HepG2 (cell line): ENCODE data around the gene SMIM44. TPM values are rescaled to one million over a fixed set of nuclear protein-coding genes. Genes with fewer than 3 reads are reported as not detected.

Experiments used
- BRF2 ChIP-seq: sonication (generic); formaldehyde crosslinking; IDR thresholded peaks from 2 replicates; pipeline ENCODE4 v1.8.1; 2022; ENCODE audit warnings: mild to moderate bottlenecking, missing genetic modification reagents
- CREM ChIP-seq, 2 experiments: sonication (generic) in 1 of 2; formaldehyde crosslinking in 1 of 2; IDR thresholded peaks; 2 replicates each; pipeline versions ENCODE4 v1.4.0 to v1.6.1; 2016 to 2020; ENCODE audit warnings: antibody characterized with exemption in 1 of 2, mild to moderate bottlenecking in 1 of 2, missing genetic modification reagents in 1 of 2
- DRAP1 ChIP-seq: IDR thresholded peaks from 2 replicates; pipeline ENCODE4 v1.6.1; 2016; ENCODE audit warnings: missing genetic modification reagents, missing compliant biosample characterization
- ELF1 ChIP-seq: sonication (generic); formaldehyde crosslinking; IDR thresholded peaks from 2 replicates; pipeline ENCODE4 v1.4.0; 2020; ENCODE audit warnings: missing genetic modification reagents
- FOXO4 ChIP-seq: sonication (generic); formaldehyde crosslinking; conservative IDR thresholded peaks from 2 replicates; pipeline ENCODE4 v1.8.1; 2023; ENCODE audit warnings: missing genetic modification reagents
- HES4 ChIP-seq: sonication (generic); formaldehyde crosslinking; IDR thresholded peaks from 2 replicates; pipeline ENCODE4 v1.9.0; 2021; ENCODE audit warnings: mild to moderate bottlenecking, missing genetic modification reagents, borderline replicate concordance
- HNRNPH1 ChIP-seq: fragments of 200-400 bp; formaldehyde crosslinking; optimal IDR thresholded peaks from 2 replicates; pipeline ENCODE3; 2017; ENCODE audit warnings: mild to moderate bottlenecking, low read depth, low read length
- IRF9 ChIP-seq: sonication (generic); formaldehyde crosslinking; IDR thresholded peaks from 2 replicates; pipeline ENCODE4 v1.8.0; 2022; ENCODE audit warnings: missing genetic modification reagents, mild to moderate bottlenecking, borderline replicate concordance
- KMT2B ChIP-seq: IDR thresholded peaks from 2 replicates; pipeline ENCODE4 v1.6.1; 2016; ENCODE audit warnings: missing genetic modification reagents, missing compliant biosample characterization
- MTA3 ChIP-seq: sonication (generic); formaldehyde crosslinking; IDR thresholded peaks from 2 replicates; pipeline ENCODE4 v1.4.0; 2020; ENCODE audit warnings: missing genetic modification reagents
- NAIF1 ChIP-seq: sonication (generic); formaldehyde crosslinking; IDR thresholded peaks from 2 replicates; pipeline ENCODE4 v1.5.0; 2020; ENCODE audit warnings: mild to moderate bottlenecking, missing genetic modification reagents, borderline replicate concordance
- NFKB2 ChIP-seq: sonication (generic); formaldehyde crosslinking; IDR thresholded peaks from 2 replicates; pipeline ENCODE4 v1.4.0; 2020; ENCODE audit warnings: missing genetic modification reagents, borderline replicate concordance
- NR2F6 ChIP-seq, 2 experiments: IDR thresholded peaks; 2 replicates each; pipeline ENCODE4 v1.6.1; 2016; ENCODE audit warnings: antibody characterized with exemption in 1 of 2, mild to moderate bottlenecking in 1 of 2
- POGZ ChIP-seq: sonication (generic); formaldehyde crosslinking; IDR thresholded peaks from 2 replicates; pipeline ENCODE4 v1.4.0; 2020; ENCODE audit warnings: mild to moderate bottlenecking, missing genetic modification reagents
- POLR2G ChIP-seq: fragments of 200-400 bp; formaldehyde crosslinking; IDR thresholded peaks from 2 replicates; pipeline ENCODE4 v1.6.1; 2018; ENCODE audit warnings: mild to moderate bottlenecking, low read depth, low read length, moderate library complexity
- RCOR2 ChIP-seq: IDR thresholded peaks from 2 replicates; pipeline ENCODE4 v1.6.1; 2016; ENCODE audit warnings: missing biosample characterization, missing genetic modification reagents
- SP1 ChIP-seq, 2 experiments: fragments of 450-650 bp in 1 of 2; sonication (generic) in 1 of 2; formaldehyde crosslinking in 1 of 2; IDR thresholded peaks; 2 replicates each; pipeline versions ENCODE4 v1.4.0 to v1.6.1; 2016 to 2020; ENCODE audit warnings: missing genetic modification reagents in 1 of 2
- STAT6 ChIP-seq: sonication (generic); formaldehyde crosslinking; IDR thresholded peaks from 2 replicates; pipeline ENCODE4 v1.4.0; 2020; ENCODE audit warnings: missing genetic modification reagents, mild to moderate bottlenecking, borderline replicate concordance
- ZNF510 ChIP-seq: sonication (generic); formaldehyde crosslinking; IDR thresholded peaks from 2 replicates; pipeline ENCODE4 v1.4.0; 2020; ENCODE audit warnings: low read depth, mild to moderate bottlenecking, missing genetic modification reagents
- ZNF557 ChIP-seq: sonication (generic); formaldehyde crosslinking; IDR thresholded peaks from 2 replicates; pipeline ENCODE4 v1.4.0; 2020; ENCODE audit warnings: missing genetic modification reagents
- ZNF784 ChIP-seq: sonication (generic); formaldehyde crosslinking; IDR thresholded peaks from 2 replicates; pipeline ENCODE4 v1.5.1; 2020; ENCODE audit warnings: missing genetic modification reagents, mild to moderate bottlenecking, borderline replicate concordance
- polyA plus RNA-seq, 8 experiments: library from polyadenylated mRNA; depleted of rRNA in 3 of 8; stranded (reverse) in 7 of 8; unstranded in 1 of 8; fragments of >200 nt; fragmentation: Illumina TruSeq in 4 of 8; extraction: Trizol in 4 of 8; gene quantifications; 2 replicates each; pipeline versions ENCODE4 v1.2.1 to v1.2.3, GENCODE V29; 2011 to 2016; ENCODE audit warnings: low read depth in 4 of 8, missing spikeins in 1 of 8, mixed read lengths in 1 of 8; ENCODE audit not compliant: insufficient read depth in 1 of 8
- total RNA-seq, 5 experiments: library from RNA; depleted of rRNA; stranded (reverse); fragments of >200 nt; fragmentation: Illumina TruSeq; extraction: Trizol; gene quantifications; 2 replicates each; pipeline ENCODE4 v1.2.3, GENCODE V29; 2016; ENCODE audit warnings: low read depth in 1 of 5

SMIM44 gene
- total and polyA plus RNA-seq, 2 of the 13 experiments (the other 11 are each of a cell fraction or from before 2014, with no cell fraction given) = not detected

GRCh38 chr19:3500429-3501101 lies 17.3 kb upstream of the SMIM44 start, which contains the start of gene DOHH (continued):
- TF ChIP-seq HNRNPH1 (no peak), RCOR2 (CRISPR knock-in tag) (no peak), POLR2G (peak; percentile 92), IRF9 (peak; percentile 92; the same call in 1 of the 2 replicates), BRF2 (no peak), POGZ (CRISPR knock-in tag) (peak; percentile 78), STAT6 (CRISPR knock-in tag) (no peak; the same call in 1 of the 2 replicates), ZNF510 (CRISPR knock-in tag) (peak; percentile 68; the same call in 1 of the 2 replicates), HES4 (CRISPR knock-in tag) (0 out of 2 replicates have a peak, but pooled peaks have one; percentile 67), NR2F6 (IDR thresholded peaks at IDR 0.05) (no peak), NR2F6 (CRISPR knock-in tag; IDR thresholded peaks at IDR 0.05) (no peak; the same call in 1 of the 2 replicates), FOXO4 (CRISPR knock-in tag) (no peak), ELF1 (CRISPR knock-in tag) (no peak; the same call in 1 of the 2 replicates), NFKB2 (CRISPR knock-in tag) (no peak; the same call in 1 of the 2 replicates), ZNF784 (CRISPR knock-in tag) (peak; percentile 80; the same call in 1 of the 2 replicates), CREM (IDR thresholded peaks at IDR 0.05) (0 out of 2 replicates have a peak, but pooled peaks have one; percentile 37), CREM (CRISPR knock-in tag; IDR thresholded peaks at IDR 0.05) (no peak), SP1 (IDR thresholded peaks at IDR 0.05) (no peak), SP1 (CRISPR knock-in tag; IDR thresholded peaks at IDR 0.05) (peak; percentile 60), ZNF557 (CRISPR knock-in tag) (no peak), DRAP1 (CRISPR knock-in tag) (peak; percentile 70; the same call in 1 of the 2 replicates), MTA3 (no peak), KMT2B (CRISPR knock-in tag) (peak; percentile 80), NAIF1 (CRISPR knock-in tag) (no peak; the same call in 1 of the 2 replicates)
